Bladder microvascular endothelial cell (primary cell): ENCODE results near the gene ATPAF1. TPM values are rescaled to one million over a fixed set of nuclear protein-coding genes. Genes with fewer than 3 reads are reported as not detected.

Experiments used
- total RNA-seq: library from RNA; depleted of rRNA; stranded (reverse); fragments of >200 nt; gene quantifications from 2 replicates; pipeline ENCODE4 v1.2.3, GENCODE V29; 2014

ATPAF1 gene, protein sequence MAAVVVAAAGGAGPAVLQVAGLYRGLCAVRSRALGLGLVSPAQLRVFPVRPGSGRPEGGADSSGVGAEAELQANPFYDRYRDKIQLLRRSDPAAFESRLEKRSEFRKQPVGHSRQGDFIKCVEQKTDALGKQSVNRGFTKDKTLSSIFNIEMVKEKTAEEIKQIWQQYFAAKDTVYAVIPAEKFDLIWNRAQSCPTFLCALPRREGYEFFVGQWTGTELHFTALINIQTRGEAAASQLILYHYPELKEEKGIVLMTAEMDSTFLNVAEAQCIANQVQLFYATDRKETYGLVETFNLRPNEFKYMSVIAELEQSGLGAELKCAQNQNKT
- total RNA-seq = 14.9 and 24.8 TPM in 2 replicates

DNA sequence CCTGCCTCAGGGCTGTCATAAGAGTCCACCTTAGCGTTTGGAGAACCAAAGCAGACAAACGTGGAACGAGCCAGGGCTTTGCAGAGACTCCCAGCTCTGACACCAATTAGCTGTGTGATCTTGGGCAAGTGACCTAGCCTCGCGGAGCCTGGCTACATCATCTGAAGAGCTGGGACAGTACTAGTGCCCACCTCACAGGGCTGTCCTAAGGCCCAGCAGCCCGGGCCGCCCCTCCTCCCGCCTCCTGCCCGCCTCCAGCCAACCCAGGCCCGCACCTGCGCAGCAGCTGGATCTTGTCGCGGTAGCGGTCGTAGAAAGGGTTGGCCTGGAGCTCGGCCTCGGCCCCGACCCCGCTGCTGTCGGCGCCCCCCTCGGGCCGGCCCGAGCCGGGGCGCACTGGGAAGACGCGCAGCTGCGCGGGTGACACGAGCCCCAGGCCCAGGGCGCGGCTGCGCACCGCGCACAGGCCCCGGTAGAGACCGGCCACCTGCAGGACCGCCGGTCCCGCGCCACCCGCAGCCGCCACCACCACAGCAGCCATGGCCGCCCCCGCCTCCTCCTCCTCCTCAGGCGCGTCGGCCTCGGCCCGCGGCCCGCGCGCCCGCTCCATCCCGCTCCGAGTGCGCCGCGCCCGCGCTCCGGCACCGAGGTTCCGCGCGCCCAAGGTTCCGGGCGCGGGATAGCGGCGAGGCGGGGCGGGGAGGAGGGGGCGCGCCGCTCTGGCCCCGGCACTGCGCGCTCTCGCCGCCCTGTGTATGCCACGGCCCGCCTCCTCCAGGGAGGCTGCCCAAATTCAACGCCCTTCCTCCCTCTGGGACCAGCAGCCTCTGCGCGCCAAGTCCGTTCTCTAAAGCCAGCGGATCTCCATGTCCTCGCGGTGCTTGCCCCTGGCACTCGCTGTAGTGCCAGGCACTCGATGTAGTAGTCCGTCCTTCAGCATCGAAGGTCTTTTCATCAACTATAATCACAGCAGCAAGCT, at the start of gene ATPAF1:
ATPAF1 (minus strand) TSS at position 583 of the 979 bp plus-strand sequence; CDS start at position 541, 42 bp downstream.

DNA sequence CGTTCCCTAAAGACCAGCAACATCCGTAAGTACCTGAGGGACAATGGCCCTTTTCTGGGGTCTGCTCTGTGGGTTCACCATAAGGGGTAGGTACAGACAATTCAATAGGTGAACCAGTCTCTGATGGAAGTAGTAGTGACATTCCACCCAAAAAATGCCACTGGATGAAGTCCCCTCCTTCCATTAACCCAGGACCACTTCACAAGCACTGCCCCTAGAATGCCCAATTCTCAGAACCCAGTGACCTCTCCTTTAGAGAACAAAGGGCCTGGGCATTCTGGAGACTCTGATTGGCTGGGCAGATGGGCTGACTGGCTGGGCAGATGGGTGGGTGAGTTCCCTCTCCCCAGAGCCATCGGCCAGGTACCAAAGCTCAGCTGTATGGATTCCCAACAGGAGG, 3.4 kb upstream of the ATPAF1 start, which contains the start of gene TEX38:
TEX38 (plus strand) TSS at position 301 of the 400 bp plus-strand sequence; CDS start at position 382, 81 bp downstream.

DNA sequence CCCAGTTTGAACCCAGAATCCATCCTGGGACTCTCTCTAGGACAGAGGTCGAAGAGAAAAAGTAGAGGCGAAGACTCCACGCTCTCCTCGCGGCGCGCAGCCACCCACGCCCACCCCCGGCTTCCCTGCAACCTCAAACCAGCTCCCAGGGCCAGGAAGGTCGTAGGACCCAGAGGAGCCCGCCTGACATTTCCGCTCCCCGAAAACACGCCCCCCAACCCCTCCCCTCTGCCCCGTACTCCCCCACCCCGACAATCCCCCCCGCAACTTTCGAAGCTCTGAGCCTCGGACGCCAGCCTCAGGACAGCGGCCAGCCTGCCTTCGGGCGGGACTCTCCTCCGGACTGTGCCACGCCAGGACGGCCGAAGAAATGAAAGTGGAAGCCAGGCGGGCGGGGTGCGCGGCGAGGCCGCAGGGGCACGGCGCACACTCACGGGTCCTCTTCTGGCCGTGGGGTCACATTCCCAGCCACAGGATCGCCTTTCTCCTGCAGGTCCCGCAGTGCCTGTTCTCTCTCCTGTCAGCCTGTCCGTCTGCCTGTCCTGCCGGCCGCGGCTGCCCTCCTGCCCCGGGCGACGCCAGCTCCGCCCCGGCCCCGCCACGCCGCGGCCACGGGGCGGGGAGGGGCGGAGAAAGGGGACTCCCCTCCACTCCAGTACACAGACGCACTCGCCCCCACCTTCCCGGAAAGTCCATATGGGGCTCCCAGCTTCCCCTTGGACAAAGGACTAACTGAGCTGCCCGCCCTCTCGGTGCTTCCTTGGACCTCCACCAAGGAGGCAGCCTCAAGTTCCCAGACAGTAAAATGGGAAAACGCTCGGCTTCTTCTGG, 51.7 kb downstream of the ATPAF1 start, which contains the start of gene MOB3C:
MOB3C (minus strand) TSS at position 535 of the 831 bp plus-strand sequence. CDS start 3,490 bp downstream, outside the sequence.

DNA sequence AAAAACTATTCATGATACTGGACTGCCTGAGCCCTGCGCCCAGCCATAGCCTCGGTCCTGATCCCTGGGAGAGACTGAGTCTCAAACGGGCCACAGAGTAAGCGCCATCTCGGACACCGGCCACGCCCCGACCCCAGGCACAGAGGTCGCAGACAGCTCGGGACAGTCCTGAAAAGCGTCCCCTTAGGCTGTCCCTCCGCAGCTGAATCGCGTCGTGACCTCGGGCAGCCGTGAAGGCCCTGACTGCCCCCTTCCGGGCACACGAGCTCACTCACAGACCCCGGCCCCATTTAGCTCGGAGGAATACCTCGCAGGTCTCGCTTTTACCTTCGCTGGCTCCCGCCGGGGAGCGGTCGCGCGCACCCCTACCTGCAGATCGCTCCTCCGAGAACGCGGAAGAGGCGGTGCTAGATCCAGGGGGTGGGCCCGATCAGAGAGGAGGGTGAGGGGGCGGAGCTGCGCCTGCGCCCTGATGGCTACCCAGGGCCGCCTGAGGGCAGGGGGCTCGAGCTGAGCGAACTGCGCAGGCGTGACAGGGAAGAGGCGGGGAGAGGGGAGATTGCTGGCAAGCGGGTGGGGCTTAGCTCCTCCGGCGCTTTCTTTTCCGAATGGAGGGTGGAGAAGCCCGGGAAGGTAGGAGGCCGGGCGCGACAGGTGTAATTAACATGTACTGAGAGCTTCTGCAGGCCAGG, 64.2 kb downstream of the ATPAF1 start, which contains the start of gene MKNK1:
MKNK1 (minus strand) TSS at position 411 of the 692 bp plus-strand sequence. CDS start 20,941 bp downstream, outside the sequence.

Other genes with a start within 250 kb of the ATPAF1 start
- not detected in 2 replicates for gene DMBX1, start 178.5 kb downstream of the ATPAF1 start, total RNA-seq
- gene KNCN, start 116.7 kb downstream of the ATPAF1 start, total RNA-seq = not detected in 2 replicates
- 18.0 and 24.3 TPM in 2 replicates for gene MKNK1, start 64.1 kb downstream of the ATPAF1 start, total RNA-seq
- 8.9 and 15.2 TPM in 2 replicates for gene MOB3C, start 51.6 kb downstream of the ATPAF1 start, total RNA-seq
- not detected in 2 replicates for gene TEX38, start 3.5 kb upstream of the ATPAF1 start, total RNA-seq
- 62.8 and 99.5 TPM in 2 replicates for gene EFCAB14, start 50.8 kb upstream of the ATPAF1 start, total RNA-seq
- gene CYP4B1, start 130.7 kb upstream of the ATPAF1 start, total RNA-seq = 0.32 TPM in 1 of 2 replicates, not detected in the other